ENCODE data around the gene TSNAX.

The TSNAX gene

GRCh38 chr1:231519166-231519565 lies 9.3 kb upstream of the TSNAX start:
- no peak for DNase-seq

- no peak for DNase-seq
Observed at GRCh38 chr1:231522038-231522437, 6.4 kb upstream of the TSNAX start.

DNA sequence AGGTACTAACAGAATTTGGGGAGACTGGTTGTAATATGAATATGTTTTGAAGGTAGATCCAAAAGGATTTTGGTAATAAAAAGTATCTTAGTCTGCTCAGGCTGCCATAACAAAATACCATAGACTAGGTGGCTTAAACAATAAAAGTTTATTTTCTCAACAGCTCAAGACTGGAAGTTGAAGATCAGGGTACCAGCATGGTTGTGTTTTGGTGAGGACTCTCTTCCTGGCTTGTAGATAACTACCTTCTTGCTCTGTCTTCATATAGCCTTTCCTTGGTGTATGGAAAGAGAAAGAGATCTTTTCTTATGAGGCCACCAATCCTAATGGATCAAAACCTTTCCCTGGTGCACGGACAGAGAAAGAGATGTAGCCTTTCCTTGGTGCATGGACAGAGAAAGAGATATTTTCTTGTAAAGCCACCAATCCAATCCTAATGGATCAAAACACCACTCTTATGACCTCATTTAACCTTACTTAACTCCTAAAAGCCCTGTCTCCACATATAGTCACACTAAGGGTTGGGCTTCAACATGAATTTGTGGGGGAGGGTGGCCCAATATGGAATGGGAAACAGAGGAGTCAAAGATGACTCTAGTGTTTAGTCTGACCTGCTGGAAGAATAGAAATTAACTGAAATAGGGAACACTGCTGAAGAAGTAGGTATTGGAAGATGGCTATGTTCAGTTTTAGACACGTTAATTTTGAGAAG lies 5.4 kb upstream of the TSNAX start:
- no peak for DNase-seq

- DNase-seq = peak; percentile 76
Observed at GRCh38 chr1:231523816-231524215, 4.7 kb upstream of the TSNAX start.

DNA sequence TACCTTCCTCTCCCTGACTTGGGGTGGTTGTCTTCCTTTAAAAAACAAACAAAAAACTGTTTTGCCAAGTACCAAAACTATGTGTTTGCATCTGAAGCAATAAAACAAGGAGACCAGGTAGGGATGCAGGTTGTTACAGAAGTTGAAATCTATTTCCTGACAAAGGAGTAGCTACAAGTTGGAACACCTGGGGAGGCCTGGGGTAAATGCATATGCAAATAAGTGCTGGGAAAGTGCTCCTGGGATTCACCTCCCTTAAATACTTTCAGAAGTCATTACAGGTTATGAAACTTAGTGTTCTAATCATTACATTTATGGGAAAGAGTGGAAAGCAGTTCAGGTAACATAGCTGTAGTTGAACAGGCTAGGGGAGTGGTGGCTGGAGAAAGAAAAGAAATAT lies 1.9 kb upstream of the TSNAX start:
- no peak for DNase-seq

GRCh38 chr1:231527586-231528171 lies 790 bp upstream of the TSNAX start:
- no peak for DNase-seq

DNA sequence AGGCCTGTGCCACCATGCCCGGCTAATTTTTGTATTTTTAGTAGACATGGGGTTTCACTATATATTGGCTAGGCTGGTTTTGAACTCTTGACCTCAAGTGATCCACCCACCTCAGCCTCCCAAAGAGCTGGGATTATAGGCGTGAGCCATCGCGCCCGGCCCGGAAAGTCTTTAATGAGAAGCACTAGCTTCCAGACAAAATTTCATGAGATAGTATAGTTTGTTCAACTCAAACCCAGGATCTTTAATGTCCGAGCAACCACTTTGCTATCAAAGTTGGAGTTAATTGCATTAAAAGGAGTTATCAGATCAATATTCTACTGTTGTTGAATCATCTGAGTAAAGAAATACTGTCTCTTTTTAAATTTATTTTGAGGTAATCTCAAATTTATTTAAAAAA lies 4.8 kb downstream of the TSNAX start:
- DNase-seq = no peak

- no peak for DNase-seq
Observed at GRCh38 chr1:231534703-231535159, 6.3 kb downstream of the TSNAX start.

DNA sequence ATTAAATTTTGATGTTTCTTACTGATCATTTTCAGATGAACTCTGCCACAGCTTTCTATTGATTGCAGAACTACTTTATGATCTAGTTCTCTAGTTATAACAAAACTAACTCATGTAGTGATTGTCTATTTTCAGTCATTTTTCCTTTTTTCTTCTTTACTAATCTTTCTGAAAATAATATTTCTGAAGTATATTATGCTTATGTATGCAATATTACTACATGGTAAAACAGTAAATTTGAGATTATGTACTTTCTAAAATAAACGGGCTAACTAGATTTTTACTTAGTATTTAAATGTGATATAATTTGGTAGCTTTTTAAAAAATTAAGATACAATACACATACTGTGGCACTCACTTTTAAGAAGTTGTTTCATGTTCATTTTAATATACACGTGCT lies 7.6 kb downstream of the TSNAX start:
- no peak for DNase-seq

DNA sequence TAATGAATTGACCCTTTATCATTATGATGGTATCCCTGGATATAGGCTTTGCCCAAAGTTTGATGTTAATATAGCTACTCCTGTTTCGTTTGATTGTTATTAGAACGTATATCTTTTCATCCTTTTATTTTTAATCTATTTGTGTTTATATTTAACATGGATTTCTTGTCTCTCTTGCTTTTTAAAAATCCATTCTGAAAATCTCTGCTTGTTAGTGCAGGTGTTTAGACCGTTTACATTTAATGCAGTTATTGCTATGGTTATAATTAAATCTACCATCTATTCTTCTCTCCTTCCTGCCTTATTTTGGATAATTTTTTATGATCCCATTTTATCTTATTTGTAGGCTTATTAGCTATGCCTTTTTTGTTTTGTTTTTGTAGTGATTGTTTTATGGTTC lies 12.4 kb downstream of the TSNAX start:
- DNase-seq = no peak

DNA sequence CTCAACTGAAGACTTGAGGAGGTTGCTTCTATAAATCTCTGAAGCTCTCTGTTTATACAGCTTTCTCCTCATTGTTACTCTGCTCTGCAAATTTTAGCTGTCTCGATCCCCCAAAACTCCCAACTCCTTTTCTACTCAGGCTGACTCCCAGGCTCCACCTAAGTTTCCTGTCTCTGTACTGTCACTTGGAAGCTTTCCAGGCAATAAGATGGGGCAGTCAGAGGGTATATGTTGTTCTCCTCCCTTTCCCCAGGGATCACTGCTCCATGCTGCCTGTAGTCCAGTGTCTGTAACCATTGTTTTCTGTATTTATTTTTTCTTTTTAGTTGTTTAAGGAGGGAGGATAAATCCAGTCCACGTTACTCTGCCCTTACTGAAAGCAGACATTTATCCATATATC lies 13.4 kb downstream of the TSNAX start:
- DNase-seq = no peak

- DNase-seq = no peak
Observed at GRCh38 chr1:231544943-231545592, 16.6 kb downstream of the TSNAX start.

DNA sequence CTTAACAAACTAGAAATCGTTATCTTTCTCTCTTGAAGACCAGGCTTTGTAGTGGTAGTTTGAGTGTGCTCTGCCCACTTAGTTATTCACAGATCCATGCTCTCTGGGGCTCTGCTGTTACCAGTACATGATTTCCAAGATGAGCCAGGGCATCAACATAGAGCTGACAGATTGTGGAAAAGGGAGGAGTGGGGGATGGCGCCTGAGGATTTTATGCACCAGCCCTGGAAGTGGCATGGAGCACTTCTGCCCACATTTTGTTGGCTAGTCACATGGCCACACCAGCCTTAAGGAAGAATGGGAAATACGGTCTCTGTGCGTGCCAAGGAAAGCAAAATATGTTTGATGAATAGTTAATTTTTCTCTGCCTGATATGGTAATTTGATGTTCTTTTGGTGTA lies 18.2 kb downstream of the TSNAX start:
- no peak for DNase-seq

GRCh38 chr1:231549733-231550447 lies 21.4 kb downstream of the TSNAX start:
- peak; percentile 16 for DNase-seq

DNA sequence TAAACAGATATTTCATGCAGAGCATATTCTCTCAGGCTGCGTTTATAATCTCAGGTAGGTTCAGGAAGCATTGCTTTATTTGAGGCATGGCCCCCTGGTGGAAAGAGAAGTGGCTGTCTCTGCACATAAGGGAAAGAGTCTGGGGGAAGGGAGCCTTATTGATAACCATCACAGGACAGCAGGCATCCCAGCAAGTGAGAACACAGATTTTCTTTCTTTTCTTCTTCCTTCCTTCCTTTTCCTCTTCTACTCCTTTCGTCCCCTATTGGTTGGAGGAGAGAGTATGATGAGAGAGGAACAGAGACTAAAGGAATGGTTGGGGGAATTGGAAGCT lies 21.9 kb downstream of the TSNAX start:
- peak; percentile 49 for DNase-seq

- no peak for DNase-seq
Observed at GRCh38 chr1:231553320-231553719, 24.9 kb downstream of the TSNAX start.

DNA sequence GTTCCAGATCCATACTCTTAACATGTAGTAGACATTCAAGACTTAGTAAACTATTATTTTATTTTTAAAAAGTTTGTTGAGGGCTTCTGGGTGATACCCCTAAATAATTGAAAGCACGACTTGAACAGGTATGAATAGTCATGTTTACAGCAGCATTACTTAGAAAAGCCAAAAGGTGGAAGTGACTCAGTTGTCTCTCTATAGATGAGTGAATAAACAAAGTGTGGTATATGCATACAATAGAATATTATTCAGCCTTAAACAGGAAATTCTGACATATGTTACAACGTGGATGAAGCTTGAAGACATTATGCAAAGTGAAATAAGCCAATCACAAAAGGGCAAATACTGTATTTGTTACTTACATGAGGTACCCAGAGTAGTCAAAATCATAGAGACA lies 26.5 kb downstream of the TSNAX start:
- no peak for DNase-seq

GRCh38 chr1:231557411-231557810 lies 28.9 kb downstream of the TSNAX start:
- DNase-seq = no peak

DNA sequence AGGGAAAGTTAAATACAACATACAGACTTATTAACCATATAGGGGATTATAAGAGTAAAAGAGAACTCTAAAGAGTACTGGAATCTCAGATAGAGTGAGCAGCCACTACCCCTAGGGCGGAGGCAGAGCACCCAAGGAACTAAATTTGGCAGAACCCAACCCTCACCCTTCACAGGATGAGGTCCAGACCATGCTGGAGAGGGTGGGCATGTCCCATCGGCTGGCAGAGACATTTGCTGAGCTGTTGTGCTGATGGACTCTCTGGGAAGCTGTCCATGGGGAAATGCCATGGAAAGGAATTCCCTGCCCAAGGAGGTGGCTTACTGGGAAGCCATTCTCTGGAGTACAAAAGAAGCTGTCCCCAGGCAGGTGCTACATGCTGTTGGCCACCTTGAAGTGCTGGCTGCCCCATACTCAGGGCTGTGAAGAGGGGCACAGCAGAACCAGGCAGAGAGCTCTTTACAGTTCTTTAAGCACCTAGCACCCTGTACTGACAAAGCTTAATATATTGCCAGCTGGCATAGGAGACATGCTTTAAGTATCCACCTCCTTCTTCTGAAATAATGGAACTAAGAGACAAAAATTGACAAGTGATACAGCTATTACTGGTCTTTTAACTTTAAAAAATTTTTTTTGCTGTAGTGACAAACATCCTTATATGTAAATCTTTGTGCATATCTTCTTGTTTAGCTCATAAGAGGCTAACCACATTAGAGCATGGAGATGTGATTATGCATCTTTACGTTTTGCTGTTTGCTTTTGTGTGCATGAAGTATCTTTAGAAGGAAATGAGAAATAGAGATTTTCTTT lies 29.6 kb downstream of the TSNAX start:
- no peak for DNase-seq

- DNase-seq = no peak
Observed at GRCh38 chr1:231558708-231559185, 30.3 kb downstream of the TSNAX start.

DNA sequence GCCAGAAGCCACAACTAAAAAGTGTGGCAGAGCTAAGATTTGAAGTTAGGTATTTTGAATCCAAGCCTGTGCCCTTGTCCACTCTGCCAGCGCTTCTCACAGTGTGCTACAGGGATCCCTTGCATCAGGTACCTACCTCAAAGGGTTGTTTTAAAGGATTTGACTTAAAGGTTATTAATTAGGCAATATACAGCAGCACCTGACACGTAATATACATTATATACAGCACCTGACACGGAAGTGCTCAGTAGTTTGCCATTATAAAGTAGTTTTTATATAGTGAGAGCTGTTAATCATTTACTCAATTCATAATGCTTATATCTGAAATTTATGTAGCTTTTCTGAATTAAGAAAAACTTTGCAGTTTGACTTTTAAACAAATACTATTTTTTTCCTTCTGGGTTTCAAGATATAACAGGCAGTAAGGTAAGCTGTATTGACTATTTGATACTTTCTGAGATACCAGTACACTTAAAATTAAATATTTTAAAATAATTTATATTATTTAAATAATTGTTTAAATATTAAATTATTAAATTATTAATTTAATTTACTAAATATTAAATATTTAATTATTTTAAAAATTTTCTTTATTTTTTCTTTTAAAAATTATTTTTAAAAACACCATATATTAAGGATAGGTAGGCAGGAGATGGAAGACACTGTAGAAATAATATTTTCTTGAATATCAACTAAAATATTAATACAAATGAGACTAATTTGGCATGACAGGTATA lies 33.3 kb downstream of the TSNAX start:
- DNase-seq = no peak

DNA sequence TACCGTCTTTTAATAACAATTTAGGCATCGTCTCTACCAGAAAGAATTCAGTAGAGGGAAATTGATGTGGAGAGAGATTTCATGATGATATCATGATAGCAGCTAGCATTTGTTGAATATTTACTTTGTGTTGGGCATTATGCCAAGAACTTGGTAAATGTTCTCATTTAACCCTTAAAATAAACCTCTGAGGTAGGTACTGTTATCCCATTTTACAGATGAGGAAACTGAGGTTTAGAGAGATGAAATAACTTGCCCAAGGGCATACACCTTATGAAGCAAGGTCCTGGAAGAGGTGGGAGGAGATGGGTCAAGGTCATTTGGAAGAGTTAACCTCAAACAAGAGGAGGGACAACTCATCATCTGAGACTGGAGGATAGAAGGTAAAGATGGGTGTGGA lies 34.8 kb downstream of the TSNAX start:
- no peak for DNase-seq
